SK-N-SH (cell line): Measurements from ENCODE around the gene ESYT3. TPM values are rescaled to one million over a fixed set of nuclear protein-coding genes. Genes with fewer than 3 reads are reported as not detected.

ENCODE experiments used
- CTCF ChIA-PET: fragments of 300-600, 350-600 bp; formaldehyde crosslinking; extraction: SDS; loops from one replicate; lab custom pipeline; 2021; lab: Yijun Ruan, JAX
- POLR2A ChIA-PET: fragments of 350-600 bp; sonication (Branson Sonifier 250); formaldehyde crosslinking; extraction: SDS; loops from one replicate; lab custom pipeline; 2020; ENCODE audit warnings: antibody characterized with exemption, inconsistent platforms; lab: Yijun Ruan, JAX
- DNase-seq: peaks from one replicate; pipeline ENCODE4 v3.0.0; 2012
- H2AFZ ChIP-seq: fragments of 200-600 bp; sonication (generic); 2 replicates; pipeline ENCODE4 v1.8.1; 2016; ENCODE audit warnings: antibody characterized with exemption, mild to moderate bottlenecking, low read depth
- H3F3A ChIP-seq: fragments of 200-600 bp; sonication (generic); replicated peaks from 2 replicates; pipeline ENCODE3; 2016; ENCODE audit warnings: antibody characterized with exemption, mild to moderate bottlenecking; ENCODE audit not compliant: insufficient read depth
- H3K27ac ChIP-seq, 2 experiments: fragments of 200-500 bp in 1 of 2; fragments of 200-600 bp in 1 of 2; sonication (Bioruptor generic) in 1 of 2; sonication (generic), shearing (Covaris generic) in 1 of 2; 2 replicates each; pipeline versions ENCODE4 v1.5.1 to v1.6.1; 2014 to 2016; ENCODE audit warnings: low read depth in 2 of 2, inconsistent platforms in 1 of 2, low read length in 1 of 2, mild to moderate bottlenecking in 1 of 2, mixed read lengths in 1 of 2
- H3K27me3 ChIP-seq: fragments of 200-600 bp; sonication (generic), shearing (Covaris generic); 2 replicates; pipeline ENCODE4 v1.6.1; 2016; ENCODE audit warnings: mixed run types; ENCODE audit not compliant: insufficient read depth
- H3K36me3 ChIP-seq, 2 experiments: fragments of 200-500 bp in 1 of 2; fragments of 200-600 bp in 1 of 2; sonication (Bioruptor generic) in 1 of 2; sonication (generic) in 1 of 2; replicated peaks in 1 of 2; 2 replicates each; pipeline versions ENCODE3 to v1.5.1; 2014 to 2016; ENCODE audit warnings: low read length in 1 of 2, mild to moderate bottlenecking in 1 of 2; ENCODE audit not compliant: insufficient read depth in 2 of 2, control insufficient read depth in 1 of 2
- H3K4me1 ChIP-seq, 2 experiments: fragments of 200-500 bp in 1 of 2; fragments of 200-600 bp in 1 of 2; sonication (Bioruptor generic) in 1 of 2; sonication (generic), shearing (Covaris generic) in 1 of 2; 2 replicates each; pipeline versions ENCODE4 v1.5.1 to v1.6.1; 2014 to 2016; ENCODE audit warnings: low read depth in 1 of 2, low read length in 1 of 2, mixed run types in 1 of 2; ENCODE audit not compliant: insufficient read depth in 2 of 2, control insufficient read depth in 1 of 2
- H3K4me2 ChIP-seq: fragments of 200-600 bp; sonication (generic), shearing (Covaris generic); 2 replicates; pipeline ENCODE4 v1.6.1; 2017; ENCODE audit warnings: mixed run types
- H3K4me3 ChIP-seq, 2 experiments: fragments of 200-500 bp in 1 of 2; fragments of 200-600 bp in 1 of 2; sonication (Bioruptor generic) in 1 of 2; sonication (generic), shearing (Covaris generic) in 1 of 2; 2 replicates each; pipeline versions ENCODE4 v1.5.1 to v1.8.1; 2014 to 2016; ENCODE audit warnings: low read depth in 2 of 2, inconsistent platforms in 1 of 2, low read length in 1 of 2, mild to moderate bottlenecking in 1 of 2, mixed read lengths in 1 of 2, moderate library complexity in 1 of 2
- H3K79me2 ChIP-seq: fragments of 200-600 bp; sonication (generic); 2 replicates; pipeline ENCODE4 v1.8.1; 2017; ENCODE audit warnings: mild to moderate bottlenecking; ENCODE audit not compliant: insufficient read depth
- H3K9ac ChIP-seq: fragments of 200-600 bp; sonication (generic); 2 replicates; pipeline ENCODE4 v1.6.1; 2017; ENCODE audit warnings: mixed run types
- H3K9me2 ChIP-seq: fragments of 200-600 bp; sonication (generic); 2 replicates; pipeline ENCODE4 v1.6.1; 2017; ENCODE audit warnings: mixed run types
- H3K9me3 ChIP-seq: fragments of 200-600 bp; sonication (generic); 2 replicates; pipeline ENCODE4 v1.6.1; 2017; ENCODE audit warnings: mixed run types, mild to moderate bottlenecking, moderate library complexity
- H4K20me1 ChIP-seq: fragments of 200-600 bp; sonication (generic); 2 replicates; pipeline ENCODE4 v1.6.1; 2017; ENCODE audit warnings: mild to moderate bottlenecking, mixed run types; ENCODE audit not compliant: insufficient read depth
- CHD2 ChIP-seq: fragments of 150-350 bp; IDR thresholded peaks from 2 replicates; pipeline ENCODE4 v1.6.1; 2018; ENCODE audit warnings: low read length; ENCODE audit not compliant: partially characterized antibody
- CTCF ChIP-seq: fragments of 200-600 bp; sonication (generic); IDR thresholded peaks from 2 replicates; pipeline ENCODE4 v1.6.1; 2017; ENCODE audit warnings: antibody characterized with exemption, mild to moderate bottlenecking, moderate library complexity
- ELF1 ChIP-seq: IDR thresholded peaks from 2 replicates; pipeline ENCODE4 v1.4.0; 2012
- EP300 ChIP-seq, 2 experiments: IDR thresholded peaks; 2 replicates each; pipeline versions ENCODE4 v1.4.0 to v1.6.1; 2012; ENCODE audit warnings: borderline replicate concordance in 1 of 2, low read depth in 1 of 2, low read length in 1 of 2
- EZH2phosphoT487 ChIP-seq: fragments of 200-600 bp; sonication (generic); IDR thresholded peaks from 2 replicates; pipeline ENCODE4 v1.6.1; 2017; ENCODE audit warnings: low read depth, mixed run types, mild to moderate bottlenecking, antibody characterized with exemption, moderate library complexity, borderline replicate concordance
- FOSL2 ChIP-seq: IDR thresholded peaks from 2 replicates; pipeline ENCODE4 v1.4.0; 2012; ENCODE audit warnings: low read depth, mild to moderate bottlenecking, moderate library complexity, borderline replicate concordance
- FOXM1 ChIP-seq: IDR thresholded peaks from 2 replicates; pipeline ENCODE4 v1.4.0; 2012; ENCODE audit warnings: low read depth, mild to moderate bottlenecking
- GABPA ChIP-seq: IDR thresholded peaks from 2 replicates; pipeline ENCODE4 v1.4.0; 2012; ENCODE audit warnings: low read depth, mild to moderate bottlenecking
- GATA2 ChIP-seq: sonication (generic); formaldehyde crosslinking; IDR thresholded peaks from 2 replicates; pipeline ENCODE4 v1.5.0; 2020; ENCODE audit warnings: mild to moderate bottlenecking, missing genetic modification reagents
- JUND ChIP-seq: IDR thresholded peaks from 2 replicates; pipeline ENCODE4 v1.4.0; 2012
- NRF1 ChIP-seq: IDR thresholded peaks from 2 replicates; pipeline ENCODE4 v1.6.1; 2012; ENCODE audit warnings: low read depth, mild to moderate bottlenecking, low read length
- POLR2AphosphoS5 ChIP-seq: IDR thresholded peaks from 2 replicates; pipeline ENCODE4 v1.6.1; 2012; ENCODE audit warnings: low read depth, low read length
- RCOR1 ChIP-seq: fragments of 150-350 bp; IDR thresholded peaks from 2 replicates; pipeline ENCODE4 v1.6.1; 2017; ENCODE audit warnings: antibody characterized with exemption, low read length
- RFX5 ChIP-seq: IDR thresholded peaks from 2 replicates; pipeline ENCODE4 v1.6.1; 2012; ENCODE audit warnings: mild to moderate bottlenecking, improper control_type of control experiment, low read length
- SIN3A ChIP-seq: IDR thresholded peaks from 2 replicates; pipeline ENCODE4 v1.6.1; 2012; ENCODE audit warnings: low read depth, mild to moderate bottlenecking, low read length, moderate library complexity, borderline replicate concordance
- SMC3 ChIP-seq: IDR thresholded peaks from 2 replicates; pipeline ENCODE4 v1.6.1; 2012; ENCODE audit warnings: low read depth, low read length, improper control_type of control experiment
- TEAD4 ChIP-seq: IDR thresholded peaks from 2 replicates; pipeline ENCODE4 v1.4.0; 2012; ENCODE audit warnings: mild to moderate bottlenecking, borderline replicate concordance; ENCODE audit not compliant: insufficient read depth
- USF1 ChIP-seq: IDR thresholded peaks from 2 replicates; pipeline ENCODE4 v1.4.0; 2012; ENCODE audit warnings: low read depth, borderline replicate concordance
- ZBTB33 ChIP-seq: IDR thresholded peaks from 2 replicates; pipeline ENCODE4 v1.4.0; 2012; ENCODE audit warnings: low read depth, borderline replicate concordance
- WGBS: methylation state at CpG from one replicate; pipeline ENCODE4 v1.1.6; 2017; ENCODE audit warnings: low lambda C conversion rate; 5-methylcytosine and 5-hydroxymethylcytosine counted together
- polyA plus RNA-seq, 3 experiments: library from polyadenylated mRNA; depleted of rRNA; stranded (reverse); fragments of >200 nt; gene quantifications; 2 replicates each; pipeline ENCODE4 v1.2.3, GENCODE V29; 2012

Gene ESYT3
- polyA plus RNA-seq, 1 of the 3 experiments (the other 2 are of a cell fraction) = 0.33 TPM

GRCh38 chr3:138423316-138423715 is 11.1 kb upstream of the ESYT3 start:
- Histone ChIP-seq H3K36me3 (no peaks in the 10 kb centered on the region), H3K9me3 (no peaks in the 10 kb centered on the region), H3K4me2 (no peak overlapping the region), H3K9ac (no peak overlapping the region), H3K27me3 (no peaks in the 10 kb centered on the region), H3K9me2 (no peaks in the 10 kb centered on the region), H3K27ac (no peak overlapping the region), H3K4me1 (no peaks in the 10 kb centered on the region), H3K79me2 (no peaks in the 10 kb centered on the region), H3K4me3 (no peak overlapping the region), H4K20me1 (no peaks in the 10 kb centered on the region), H2AFZ (no peak overlapping the region), H3F3A (no peaks in the 10 kb centered on the region)
- DNase-seq = no peak
- CTCF ChIA-PET = interaction anchor here (1.4 kb wide), 1 partner anchor 92 kb away, joined by 3 read pairs; no protein-coding TSS in a partner anchor
- WGBS = 73% methylated on average over 1 of the region's 1 CpG
- POLR2A ChIA-PET = no interaction called here
- TF ChIP-seq GATA2 (CRISPR knock-in tag) (no peak), SMC3 (no peak), TEAD4 (no peak), ELF1 (no peak), EP300 (IDR thresholded peaks at IDR 0.05; ENCODE audit: borderline replicate concordance in 1 of 2, low read depth in 1 of 2, low read length in 1 of 2) (no peak), SIN3A (no peak), CTCF (no peak), CHD2 (no peak)

GRCh38 chr3:138424323-138424722 is 10.1 kb upstream of the ESYT3 start:
- H3K79me2 ChIP-seq = no peaks in the 10 kb centered on the region
- ChIA-PET POLR2A (no interaction called here), CTCF (interaction anchor here (0.5 to 0.6 kb wide), 2 partner anchors 83 to 278 kb away, joined by 3 read pairs; no protein-coding TSS in a partner anchor)
- no peak overlapping the region for H2AFZ ChIP-seq
- H4K20me1 ChIP-seq = no peaks in the 10 kb centered on the region
- WGBS = 100% methylated on average over 2 of the region's 2 CpGs
- H3K9ac ChIP-seq = no peak overlapping the region
- H3K4me1 ChIP-seq = no peaks in the 10 kb centered on the region
- no peaks in the 10 kb centered on the region for H3K9me2 ChIP-seq
- no peaks in the 10 kb centered on the region for H3K9me3 ChIP-seq
- no peaks in the 10 kb centered on the region for H3F3A ChIP-seq
- no peak for DNase-seq
- no peaks in the 10 kb centered on the region for H3K27me3 ChIP-seq
- no peak overlapping the region for H3K27ac ChIP-seq
- no peak overlapping the region for H3K4me3 ChIP-seq
- H3K4me2 ChIP-seq = no peak overlapping the region
- H3K36me3 ChIP-seq = no peaks in the 10 kb centered on the region
- no peak for TF ChIP-seq RCOR1
- TF ChIP-seq SIN3A = no peak
- no peak for TF ChIP-seq CHD2
- no peak for TF ChIP-seq RFX5
- no peak for TF ChIP-seq FOXM1
- no peak for TF ChIP-seq POLR2AphosphoS5
- TF ChIP-seq JUND = no peak
- no peak for TF ChIP-seq USF1
- no peak for TF ChIP-seq CTCF
- TF ChIP-seq EZH2phosphoT487 = no peak
- TF ChIP-seq GABPA = no peak
- no peak for TF ChIP-seq NRF1
- no peak for TF ChIP-seq FOSL2
- no peak for TF ChIP-seq ZBTB33
